HG02970 (cell line): Measurements from ENCODE around the gene NTF4.
A peak's percentile ranks its signal among the peaks of the same experiment; 100 is the strongest.

ENCODE experiments used
- ATAC-seq: cut with Tn5 transposase; IDR thresholded peaks from one replicate; pipeline ENCODE4 v1.9.1; 2021; ENCODE audit warnings: mild to moderate bottlenecking, moderate library complexity, moderate number of reproducible peaks; ENCODE audit not compliant: unreplicated experiment, low FRiP score

The NTF4 gene, protein sequence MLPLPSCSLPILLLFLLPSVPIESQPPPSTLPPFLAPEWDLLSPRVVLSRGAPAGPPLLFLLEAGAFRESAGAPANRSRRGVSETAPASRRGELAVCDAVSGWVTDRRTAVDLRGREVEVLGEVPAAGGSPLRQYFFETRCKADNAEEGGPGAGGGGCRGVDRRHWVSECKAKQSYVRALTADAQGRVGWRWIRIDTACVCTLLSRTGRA

DNA sequence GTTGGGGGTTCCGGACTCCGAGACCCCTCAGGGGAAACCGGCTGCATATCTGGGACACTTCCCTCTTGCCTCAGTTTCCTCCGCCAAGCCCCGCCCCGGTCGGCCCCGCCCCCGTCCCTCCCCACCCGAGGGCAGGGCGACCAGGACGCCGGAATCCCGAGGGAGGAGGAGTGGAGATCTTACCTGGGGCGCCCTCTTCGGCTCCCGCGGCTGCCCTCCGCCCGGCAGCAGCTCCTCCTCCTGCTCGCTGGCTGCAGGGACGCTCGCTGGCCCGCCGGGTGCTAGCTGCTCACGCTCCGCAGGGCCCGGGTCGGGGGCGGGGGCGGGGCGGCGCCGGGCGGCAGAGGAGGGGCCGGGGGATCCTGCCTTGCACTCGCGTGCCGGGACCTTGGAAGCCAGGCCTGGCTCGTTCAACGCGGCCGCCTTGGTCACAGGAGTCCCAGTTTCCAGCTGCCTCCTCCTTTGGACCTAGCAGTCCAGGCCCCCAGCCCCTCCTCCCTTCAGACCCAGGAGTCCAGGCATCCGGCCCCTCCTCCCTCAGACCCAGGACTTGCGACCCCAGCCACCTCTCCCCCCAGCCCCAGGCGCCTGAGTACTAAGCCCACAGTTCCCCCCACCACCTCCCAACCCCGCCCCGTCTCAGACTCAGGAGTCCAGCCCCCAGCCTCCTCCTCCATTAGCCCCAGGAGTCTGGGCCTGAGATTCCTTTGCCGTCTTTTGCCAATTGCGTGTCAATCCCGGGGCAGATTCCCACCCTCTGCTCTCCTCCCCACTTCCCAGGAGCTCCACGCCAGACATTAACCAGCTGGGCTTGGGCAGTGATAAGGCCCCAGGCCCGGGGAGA, at the start of gene NTF4:
Gene NTF4 (minus strand): TSS at position 51 of the 844 bp plus-strand sequence. CDS start 2,821 bp downstream, outside the sequence.
- ATAC-seq: no peak

DNA sequence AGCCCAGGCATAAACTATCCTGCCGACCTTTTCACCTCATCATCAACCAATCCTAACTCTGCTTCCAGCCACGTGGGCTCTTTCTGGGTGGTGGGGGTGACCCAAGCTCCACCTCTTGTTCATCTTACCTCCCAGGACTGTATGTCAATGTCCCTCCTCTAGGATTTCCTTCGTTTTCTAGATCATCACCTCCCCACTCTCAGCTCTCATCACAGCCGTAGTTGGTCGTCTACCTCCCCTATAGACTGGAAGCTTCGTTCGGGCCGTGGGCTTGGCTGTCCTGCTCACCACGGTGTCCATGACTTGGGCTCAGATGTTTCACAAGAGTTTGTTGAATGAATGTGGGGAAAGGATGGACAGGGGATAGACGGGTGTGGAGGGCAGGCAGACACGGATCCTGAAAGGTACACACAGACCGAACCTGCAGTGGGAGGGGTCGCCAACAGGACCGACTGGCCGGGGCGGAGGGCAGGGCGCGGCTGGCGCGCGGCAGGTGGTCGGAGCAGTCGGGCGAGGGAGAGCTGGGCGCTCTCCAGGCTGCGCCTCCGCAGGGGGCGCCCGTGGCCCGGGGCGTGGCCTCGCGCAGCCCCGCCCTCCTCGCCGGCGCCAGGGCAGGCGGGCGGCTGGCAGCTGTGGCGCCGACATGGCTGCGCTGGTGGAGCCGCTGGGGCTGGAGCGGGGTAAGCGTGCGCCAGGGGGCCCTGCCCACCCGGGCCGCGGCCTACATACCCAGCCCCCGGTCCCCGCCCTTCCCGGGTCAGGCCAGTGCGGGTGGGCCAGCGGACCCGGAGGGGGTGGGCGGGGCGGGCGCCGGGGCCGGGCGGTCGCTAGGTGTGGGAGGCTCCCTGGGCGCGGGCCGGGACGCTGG, 49.4 kb upstream of the NTF4 start, which contains the start of gene LIN7B:
Gene LIN7B (plus strand): TSS at position 609 of the 868 bp plus-strand sequence. CDS start 35 bp downstream, at position 644.
- ATAC-seq: peak; percentile 53

DNA sequence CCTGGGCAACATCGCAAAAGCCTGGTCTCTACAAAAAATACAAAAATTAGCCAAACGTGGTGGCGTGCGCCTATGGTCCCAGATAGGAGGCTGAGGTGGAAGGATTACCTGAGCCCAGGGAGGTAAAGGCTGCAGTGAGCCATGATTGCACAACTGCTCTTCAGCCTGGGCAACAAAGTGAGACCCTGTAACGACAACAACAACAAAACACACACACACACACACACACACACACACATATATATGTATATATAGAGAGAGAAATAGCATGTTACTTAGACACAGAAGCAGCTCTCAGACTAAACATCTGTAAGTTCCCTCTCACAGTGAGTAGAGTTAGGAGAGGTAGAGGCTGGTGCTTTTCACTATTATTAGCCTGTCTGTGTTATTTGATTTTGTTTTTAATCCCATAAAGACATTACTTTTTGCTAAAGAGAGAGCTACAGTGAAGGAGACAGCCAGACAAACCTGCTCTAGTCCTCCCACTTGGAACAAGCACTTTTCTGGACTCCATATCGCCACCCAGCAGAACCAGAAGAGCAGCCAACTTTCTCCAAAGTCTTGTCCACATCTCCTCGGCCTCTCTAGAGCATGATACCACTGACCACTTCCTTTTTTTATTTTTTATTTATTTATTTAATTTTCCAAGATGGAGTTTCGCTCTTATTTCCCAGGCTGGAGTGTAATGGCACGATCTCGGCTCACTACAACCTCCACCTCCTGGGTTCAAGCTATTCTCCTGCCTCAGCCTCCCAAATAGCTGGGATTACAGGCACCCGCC, 46.8 kb upstream of the NTF4 start:
- ATAC-seq: no peak

DNA sequence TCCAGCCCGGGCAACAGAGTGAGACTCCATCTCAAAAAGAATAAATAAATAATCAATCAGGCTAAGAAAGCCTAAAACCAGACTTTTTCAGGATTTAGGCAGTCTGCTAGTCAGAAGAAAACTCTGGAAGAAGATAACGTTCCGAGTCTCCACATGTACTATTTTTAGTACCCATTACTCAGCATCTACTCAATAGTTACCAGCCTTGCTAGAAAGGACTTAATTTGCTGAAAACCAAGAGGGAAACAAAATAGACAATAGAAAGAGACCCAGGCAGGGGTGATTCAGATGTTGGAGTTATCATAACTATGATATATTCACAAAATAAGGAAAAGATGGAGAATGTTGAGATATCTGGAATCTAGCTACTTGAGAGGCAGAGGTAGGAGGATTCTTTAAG, 45.9 kb upstream of the NTF4 start:
- no peak for ATAC-seq

DNA sequence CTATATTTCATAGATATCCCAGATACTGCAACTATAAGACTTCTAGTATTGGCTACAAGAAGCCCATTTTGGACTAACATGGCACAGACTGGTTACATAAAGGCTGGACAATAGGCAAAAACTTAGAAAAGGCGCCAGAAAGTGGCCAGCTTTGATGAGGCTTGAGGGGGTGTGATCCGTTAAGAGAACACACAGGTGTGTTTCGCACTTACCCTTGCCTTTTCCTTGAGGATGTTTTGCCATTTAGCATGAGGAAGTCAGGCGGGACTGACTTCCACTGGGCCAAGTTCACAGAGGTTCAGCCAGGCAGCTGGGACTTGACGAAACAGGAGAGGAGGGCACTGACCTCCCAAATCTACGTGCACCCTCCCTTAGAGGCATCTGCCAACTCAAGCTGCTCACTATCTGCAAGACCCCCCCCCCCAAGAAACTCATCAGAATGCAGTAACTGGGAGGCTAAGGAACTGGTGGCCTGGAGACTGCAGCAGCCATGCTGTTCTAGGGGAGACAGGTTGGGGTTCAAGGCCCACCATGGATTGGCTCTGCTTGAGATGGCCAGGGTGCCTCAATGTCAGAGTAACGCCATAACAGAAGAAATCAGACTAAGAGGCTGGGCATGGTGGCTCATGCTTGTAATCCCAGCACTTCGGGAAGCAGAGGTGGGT, 45.1 kb upstream of the NTF4 start:
- no peak for ATAC-seq

DNA sequence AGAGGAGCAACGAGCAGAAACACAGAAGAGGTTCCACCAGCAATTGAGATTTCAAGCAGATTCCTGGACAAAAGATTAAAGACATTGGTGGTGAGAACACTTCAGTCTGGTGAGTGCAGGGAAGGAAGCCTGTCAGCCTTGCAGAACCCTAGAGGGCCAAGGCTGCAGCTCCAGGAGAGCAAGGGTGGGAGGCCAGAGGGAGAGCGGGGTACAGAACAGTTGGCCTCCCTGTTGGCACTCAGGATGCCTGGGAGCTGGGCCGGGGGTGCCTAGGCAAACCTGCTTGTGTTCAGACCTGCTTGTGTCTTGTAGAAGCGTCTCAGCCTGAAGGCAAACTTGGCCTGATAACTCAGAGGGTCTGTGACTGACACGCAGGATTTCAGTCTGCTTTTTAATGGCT, 44.4 kb upstream of the NTF4 start:
- ATAC-seq: no peak

DNA sequence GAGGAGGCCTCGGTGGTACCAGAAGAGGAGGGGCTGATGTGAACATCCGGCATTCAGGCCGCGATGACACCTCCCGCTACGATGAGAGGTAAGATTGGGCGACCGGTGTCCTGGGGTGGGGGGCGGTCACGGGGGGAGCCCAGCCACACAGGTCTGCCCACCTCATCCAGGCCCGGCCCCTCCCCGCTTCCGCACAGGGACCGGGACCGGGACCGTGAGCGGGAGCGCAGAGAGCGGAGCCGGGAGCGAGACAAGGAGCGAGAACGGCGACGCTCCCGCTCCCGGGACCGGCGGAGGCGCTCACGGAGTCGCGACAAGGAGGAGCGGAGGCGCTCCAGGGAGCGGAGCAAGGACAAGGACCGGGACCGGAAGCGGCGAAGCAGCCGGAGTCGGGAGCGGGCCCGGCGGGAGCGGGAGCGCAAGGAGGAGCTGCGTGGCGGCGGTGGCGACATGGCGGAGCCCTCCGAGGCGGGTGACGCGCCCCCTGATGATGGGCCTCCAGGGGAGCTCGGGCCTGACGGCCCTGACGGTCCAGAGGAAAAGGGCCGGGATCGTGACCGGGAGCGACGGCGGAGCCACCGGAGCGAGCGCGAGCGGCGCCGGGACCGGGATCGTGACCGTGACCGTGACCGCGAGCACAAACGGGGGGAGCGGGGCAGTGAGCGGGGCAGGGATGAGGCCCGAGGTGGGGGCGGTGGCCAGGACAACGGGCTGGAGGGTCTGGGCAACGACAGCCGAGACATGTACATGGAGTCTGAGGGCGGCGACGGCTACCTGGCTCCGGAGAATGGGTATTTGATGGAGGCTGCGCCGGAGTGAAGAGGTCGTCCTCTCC, 43.2 kb upstream of the NTF4 start:
- ATAC-seq: no peak

DNA sequence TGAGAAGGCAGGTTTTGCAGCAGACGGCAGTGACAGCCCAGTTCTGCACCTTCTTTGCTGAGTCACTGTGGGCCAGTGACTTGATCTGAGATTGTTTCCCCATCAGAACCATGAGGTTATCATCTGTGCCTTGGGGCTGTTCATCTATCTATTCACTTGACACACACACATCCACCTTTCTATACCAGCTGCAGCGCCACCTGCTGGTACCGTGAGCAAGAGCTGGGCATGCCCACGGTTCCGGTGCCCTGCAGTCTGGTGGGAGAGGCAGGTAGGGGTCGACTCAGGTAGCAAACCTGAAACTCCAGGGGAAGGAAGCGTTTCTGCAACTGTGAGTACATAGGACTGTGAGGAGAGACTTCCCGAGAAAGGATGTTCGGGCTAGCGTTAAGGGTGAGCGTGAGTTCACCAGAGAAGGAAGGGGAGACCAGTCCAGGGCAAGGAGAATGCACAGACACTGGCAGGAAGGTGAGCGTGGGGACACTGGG, 42.1 kb upstream of the NTF4 start:
- ATAC-seq: no peak

DNA sequence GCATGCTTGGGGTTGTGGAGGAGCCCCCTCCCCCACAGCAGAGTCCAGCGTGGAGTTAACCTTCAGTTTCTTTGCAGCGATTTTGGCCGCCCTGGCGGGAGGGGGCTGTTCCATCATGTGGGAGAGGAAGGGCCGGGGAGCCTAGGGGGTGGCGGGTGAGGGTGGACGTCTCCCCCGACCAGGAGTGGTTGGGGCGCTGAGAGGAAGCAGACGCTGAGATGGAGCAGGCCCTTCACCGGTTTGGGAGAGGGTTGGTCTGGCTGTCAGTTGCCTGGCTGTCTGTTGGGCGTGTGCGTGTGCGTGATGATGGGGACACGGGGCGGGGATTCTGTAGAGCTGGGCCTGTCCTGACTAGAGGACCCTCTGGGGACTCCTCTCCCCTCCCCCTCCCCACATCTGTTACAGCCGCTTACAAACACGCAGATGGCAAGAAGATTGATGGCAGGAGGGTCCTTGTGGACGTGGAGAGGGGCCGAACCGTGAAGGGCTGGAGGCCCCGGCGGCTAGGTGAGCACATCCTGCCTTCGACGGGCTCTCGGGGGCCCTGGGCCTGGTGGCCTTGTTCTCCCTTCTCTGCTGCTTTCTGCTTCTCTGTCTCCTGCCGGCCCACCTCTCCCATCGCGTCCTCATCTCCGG, 39.7 kb upstream of the NTF4 start:
- no peak for ATAC-seq

DNA sequence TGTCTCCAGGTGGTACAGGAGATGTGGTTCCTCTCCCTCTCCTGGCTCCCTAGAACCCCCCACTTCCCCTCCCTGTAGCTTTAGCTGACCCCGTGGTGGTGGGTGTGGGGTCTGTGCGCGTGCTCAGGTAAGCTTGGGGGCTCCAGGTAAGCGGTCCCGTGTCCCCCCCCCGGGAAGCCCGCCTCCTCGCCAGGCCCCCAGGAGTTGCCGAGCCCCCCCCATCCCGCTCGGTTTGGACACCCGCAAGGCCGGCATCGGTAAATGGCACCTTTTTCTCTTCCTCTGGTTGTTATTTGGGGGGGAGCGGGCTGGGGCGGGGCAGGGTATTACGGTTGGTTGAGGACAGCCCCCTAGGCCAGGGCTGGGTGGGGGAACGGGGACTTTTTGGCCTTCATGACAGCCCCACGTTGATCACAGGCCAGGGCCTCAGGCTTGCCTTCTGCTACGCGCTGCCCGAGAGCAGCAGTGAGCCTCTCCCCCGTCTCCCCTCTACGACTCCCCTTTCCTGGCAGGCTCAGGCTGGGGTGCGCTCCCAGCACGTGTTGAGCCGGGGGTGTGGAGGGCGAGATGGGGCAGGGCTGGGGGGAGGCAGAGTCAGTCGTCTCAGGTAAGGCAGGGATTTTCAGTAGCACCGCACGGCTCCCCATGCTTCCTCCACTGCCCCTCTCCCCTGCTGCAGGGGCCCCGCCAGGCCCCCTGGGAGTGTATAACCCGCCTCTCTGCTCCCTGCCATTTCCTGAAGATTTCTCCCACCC, 38.9 kb upstream of the NTF4 start:
- ATAC-seq: no peak

DNA sequence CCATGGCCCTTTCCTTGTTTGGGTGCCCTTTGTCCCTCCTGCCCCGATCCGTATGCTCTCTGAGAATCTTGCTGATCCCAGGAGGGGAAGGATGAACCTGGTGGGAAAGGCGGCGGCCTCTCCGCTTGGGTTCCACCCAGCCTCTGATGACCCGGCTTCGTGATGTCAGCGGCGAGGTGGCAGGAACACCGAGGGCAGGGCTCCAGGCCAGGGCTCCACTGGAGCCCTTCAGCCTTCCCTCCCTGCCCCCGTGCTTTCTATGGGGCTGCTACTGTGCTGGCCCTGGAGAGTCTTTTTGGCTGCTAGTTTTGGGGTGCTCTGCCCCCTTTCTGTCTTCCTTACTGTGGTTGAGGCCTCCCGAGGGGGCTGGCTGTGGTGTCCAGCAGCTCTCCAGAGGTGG, 37.7 kb upstream of the NTF4 start:
- no peak for ATAC-seq

DNA sequence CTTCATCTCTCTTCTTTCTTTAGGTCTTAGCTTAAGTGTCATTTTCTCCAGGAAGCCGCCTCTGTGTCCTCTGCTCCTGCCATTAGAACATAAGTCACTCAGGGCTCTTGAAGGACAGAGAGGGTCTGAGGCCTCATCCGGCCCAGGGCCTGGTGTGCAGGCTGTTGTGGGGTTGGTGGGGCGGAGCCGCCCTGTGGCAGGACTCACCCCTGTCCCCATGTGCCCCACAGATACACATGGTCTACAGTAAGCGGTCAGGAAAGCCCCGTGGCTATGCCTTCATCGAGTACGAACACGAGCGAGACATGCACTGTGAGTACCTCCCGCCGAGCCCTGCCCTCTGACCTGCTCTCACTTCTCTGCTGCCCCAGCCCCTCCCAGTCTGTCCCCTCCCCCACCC, 36.5 kb upstream of the NTF4 start:
- no peak for ATAC-seq

DNA sequence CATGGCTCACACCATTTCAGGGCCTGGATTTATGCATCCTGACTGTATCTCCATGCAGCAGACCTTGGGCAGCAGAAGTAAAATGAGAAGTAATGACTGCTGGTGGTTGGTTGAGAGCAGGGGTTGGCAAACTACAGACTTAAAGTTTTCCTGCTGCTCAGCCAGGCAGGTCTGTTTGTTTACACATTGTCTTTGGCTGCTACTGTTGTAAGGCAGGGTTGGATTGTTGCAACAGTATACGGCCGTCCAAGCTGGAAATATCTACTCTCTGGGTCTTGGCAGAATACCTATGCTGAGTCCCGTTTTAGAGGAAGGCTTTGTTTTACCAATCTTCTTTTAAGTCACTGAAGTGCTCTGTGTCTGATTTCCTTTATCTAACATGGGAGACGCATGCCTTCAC, 34.2 kb upstream of the NTF4 start:
- ATAC-seq: no peak

DNA sequence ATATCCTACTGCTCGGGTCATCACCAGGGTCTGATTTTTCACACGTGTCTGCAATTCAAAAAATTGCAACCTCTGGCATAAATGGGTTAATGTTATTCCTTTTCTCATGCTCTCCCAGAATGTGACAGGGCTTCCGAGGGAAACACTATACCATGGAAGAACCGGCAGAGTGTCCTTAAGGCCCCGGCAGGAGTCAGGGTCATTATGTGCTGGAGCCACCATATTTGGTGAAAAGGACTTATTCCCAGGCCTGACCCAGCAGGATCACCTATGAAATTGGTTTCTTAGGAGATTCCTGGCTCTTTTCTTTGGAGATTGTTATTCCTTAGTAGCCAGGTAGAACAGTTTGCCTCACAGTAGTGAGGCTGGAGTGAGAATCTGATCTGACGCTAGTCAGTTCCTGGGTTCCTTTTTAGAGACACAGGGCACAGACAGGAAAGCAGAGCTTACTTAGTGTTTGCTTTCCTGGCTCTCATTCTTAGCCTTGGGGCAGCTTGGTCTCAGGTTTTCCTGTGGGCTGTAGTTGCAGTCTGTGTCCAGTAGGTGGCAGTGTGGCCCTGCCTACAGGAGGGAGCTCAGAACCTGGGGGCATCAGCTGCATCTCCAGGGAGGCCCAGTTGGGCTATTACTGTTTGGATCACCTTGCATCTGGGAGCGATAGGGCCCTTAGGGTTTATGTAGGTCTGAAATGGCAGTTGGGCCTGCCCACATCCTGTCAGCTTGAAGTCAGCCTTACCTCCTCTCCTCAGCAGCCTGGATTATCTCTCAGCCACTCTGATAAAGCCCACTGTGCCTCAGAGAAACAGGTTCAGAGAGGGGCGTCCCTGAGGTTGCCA, 33.1 kb upstream of the NTF4 start:
- no peak for ATAC-seq

DNA sequence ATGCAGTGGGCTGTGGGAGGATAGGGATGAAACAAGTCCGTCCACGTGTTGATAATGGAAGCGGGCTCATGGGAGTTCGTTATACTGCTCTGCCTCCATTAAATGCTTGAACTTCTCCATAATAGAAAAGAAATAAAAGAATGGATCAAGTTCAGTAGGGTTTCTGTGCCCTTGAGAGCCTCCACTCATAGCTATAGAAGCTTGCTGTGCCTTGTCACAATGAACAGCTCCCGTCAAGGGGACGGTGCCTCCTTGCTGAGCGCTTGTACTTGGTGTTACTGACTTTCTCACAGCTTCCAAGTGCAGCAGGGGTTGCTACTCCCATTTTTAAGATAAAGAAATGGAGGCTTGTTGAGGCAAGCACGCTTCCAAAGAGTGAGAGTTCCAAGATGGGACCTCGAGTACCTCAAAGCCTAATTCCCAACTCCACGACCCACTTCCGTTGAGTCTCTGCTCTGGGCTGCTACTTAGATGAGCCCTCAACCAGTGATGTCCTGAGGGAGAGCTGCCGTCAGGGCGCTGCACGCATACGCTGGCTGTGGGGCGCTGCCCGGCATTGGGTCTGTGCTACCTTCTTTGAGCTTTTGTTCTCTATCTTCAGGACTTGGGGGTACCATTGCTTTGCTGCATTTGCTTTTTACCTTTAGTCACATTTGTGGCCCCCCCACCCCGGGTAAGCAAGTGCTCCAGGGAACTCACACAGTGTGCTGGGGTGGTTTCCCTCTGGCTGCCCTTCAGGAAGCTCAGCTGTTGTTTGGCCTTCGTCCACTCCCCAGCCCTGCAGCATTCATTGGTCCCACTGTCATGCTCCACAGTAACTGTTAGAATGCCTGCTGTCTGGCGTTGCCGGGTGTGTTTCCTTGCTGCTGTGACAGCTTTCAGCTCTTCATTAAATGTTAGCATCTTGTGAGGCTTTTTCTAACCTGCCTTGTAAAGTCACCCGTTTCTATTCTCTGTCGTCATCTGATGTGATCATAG, 30.2 kb upstream of the NTF4 start:
- ATAC-seq: no peak
